SU-DHL-6 (cell line): ENCODE results near the gene DUSP3.

Experiments
- CTCF ChIP-seq: fragments of 200-600 bp; sonication (generic); IDR thresholded peaks from one replicate; pipeline ENCODE4 v1.5.1; 2017; ENCODE audit warnings: antibody characterized with exemption, mild to moderate bottlenecking, low read length, moderate library complexity; ENCODE audit not compliant: insufficient read depth, poor library complexity, severe bottlenecking
- EZH2phosphoT487 ChIP-seq: fragments of 200-600 bp; sonication (generic), shearing (Covaris generic); conservative IDR thresholded peaks from 2 replicates; pipeline ENCODE4 v1.6.1; 2018; ENCODE audit warnings: mild to moderate bottlenecking, antibody characterized with exemption, low read length, moderate library complexity, mixed read lengths

- TF ChIP-seq CTCF (no peak), EZH2phosphoT487 (no peak)
These were observed 42.0 kb upstream of the DUSP3 start for GRCh38 chr17:43820759-43821158.
